Panc1 (cell line): ENCODE data around the gene UBR2.

Experiments used
- CTCF ChIP-seq: fragments of 450-650 bp; IDR thresholded peaks from 2 replicates; pipeline ENCODE4 v1.5.1; 2017; ENCODE audit warnings: mild to moderate bottlenecking
- POLR2AphosphoS5 ChIP-seq: IDR thresholded peaks from 2 replicates; pipeline ENCODE4 v1.6.1; 2012; ENCODE audit warnings: mild to moderate bottlenecking, low read depth, low read length, moderate library complexity

- TF ChIP-seq CTCF (no peak), POLR2AphosphoS5 (no peak)
These were observed 63.8 kb downstream of the UBR2 start for GRCh38 chr6:42627674-42628073.
